K562 (cell line): ENCODE results near the gene RXRA. TPM values are rescaled to one million over a fixed set of nuclear protein-coding genes. Genes with fewer than 3 reads are reported as not detected.

Experiments
- ATAC-seq: fragments of 200-7000 bp; cut with Tn5 transposase; 3 replicates; pipeline ENCODE4 v1.9.1; 2020; ENCODE audit warnings: moderate library complexity
- BruUV-seq: library from RNA; stranded (reverse); fragments of 400-500 nt; replicated peaks from 2 replicates; lab custom pipeline; 2021; lab: Mats Ljungman, UMichigan
- CTCF ChIA-PET: fragments of 300-600 bp; formaldehyde crosslinking; extraction: SDS; loops from one replicate; lab custom pipeline; 2021; ENCODE audit warnings: low intra/inter-chr PET ratio; lab: Yijun Ruan, JAX
- POLR2A ChIA-PET: fragments of 300-600, 350-650 bp; sonication (Branson Sonifier 250); formaldehyde crosslinking; extraction: SDS; loops from one replicate; lab custom pipeline; 2021; ENCODE audit warnings: antibody characterized with exemption, inconsistent platforms; lab: Yijun Ruan, JAX
- DNase-seq, 4 experiments: peaks; one replicate each; pipeline versions ENCODE4 v3.0.0 to v3.0.0-alpha.2; 2011 to 2018; ENCODE audit warnings: low spot score in 3 of 4, mixed read lengths in 3 of 4; ENCODE audit errors: extremely low read depth in 1 of 4
- FAIRE-seq: peaks from 2 replicates; lab custom pipeline; 2011; peaks lifted over from hg19 to GRCh38; lab: Jason Lieb, UNC
- H2AFZ ChIP-seq: 2 replicates; pipeline ENCODE4 v1.6.0; 2011; ENCODE audit warnings: low read depth, low read length, control low read depth, inconsistent platforms
- H3K27ac ChIP-seq: fragments of 200-600 bp; 3 replicates; pipeline ENCODE4 v1.8.0; 2011; ENCODE audit warnings: low read depth, mild to moderate bottlenecking, control low read depth, inconsistent platforms, low read length, moderate library complexity, mixed read lengths; ENCODE audit errors: extremely low read depth
- H3K27me3 ChIP-seq, 2 experiments: fragments of 300-600 bp in 1 of 2; 2 replicates in 1 of 2; 3 replicates in 1 of 2; pipeline versions ENCODE4 v1.6.0 to v1.8.0; 2011; ENCODE audit warnings: inconsistent platforms in 2 of 2, low read length in 2 of 2, mild to moderate bottlenecking in 1 of 2, mixed read lengths in 1 of 2, moderate library complexity in 1 of 2; ENCODE audit not compliant: control insufficient read depth in 2 of 2, insufficient read depth in 2 of 2
- H3K36me3 ChIP-seq: fragments of 300-600 bp; 3 replicates; pipeline ENCODE4 v1.8.0; 2011; ENCODE audit warnings: mild to moderate bottlenecking, low read length, inconsistent platforms; ENCODE audit not compliant: control insufficient read depth, insufficient read depth
- H3K4me1 ChIP-seq, 2 experiments: fragments of 200-600 bp in 1 of 2; replicated peaks in 1 of 2; 2 replicates in 1 of 2; 3 replicates in 1 of 2; pipeline versions ENCODE4 v1.5.1 to v1.8.0; 2011; ENCODE audit warnings: inconsistent platforms in 2 of 2, low read length in 2 of 2, mild to moderate bottlenecking in 1 of 2, mixed read lengths in 1 of 2, moderate library complexity in 1 of 2; ENCODE audit not compliant: control insufficient read depth in 2 of 2, insufficient read depth in 2 of 2
- H3K4me2 ChIP-seq: 2 replicates; pipeline ENCODE4 v1.6.1; 2011; ENCODE audit warnings: low read length, control low read depth, inconsistent platforms, mixed read lengths; ENCODE audit not compliant: insufficient read depth
- H3K4me3 ChIP-seq: fragments of 200-600 bp; sonication (generic), shearing (Covaris generic); 2 replicates; pipeline ENCODE4 v1.5.1; 2016; ENCODE audit warnings: control low read depth, inconsistent platforms
- H3K79me2 ChIP-seq: fragments of 200-600 bp; 3 replicates; pipeline ENCODE4 v1.8.0; 2011; ENCODE audit warnings: low read length, inconsistent platforms; ENCODE audit not compliant: control insufficient read depth, insufficient read depth
- H3K9ac ChIP-seq, 2 experiments: 2 replicates each; pipeline versions ENCODE4 v1.6.0 to v1.6.1; 2011; ENCODE audit warnings: low read depth in 2 of 2, low read length in 2 of 2, control low read depth in 1 of 2, inconsistent platforms in 1 of 2, mild to moderate bottlenecking in 1 of 2, mixed read lengths in 1 of 2; ENCODE audit not compliant: insufficient read depth in 1 of 2
- H3K9me1 ChIP-seq: one replicate; pipeline ENCODE4 v1.6.0; 2011; ENCODE audit warnings: inconsistent platforms, mild to moderate bottlenecking, low read length, moderate library complexity; ENCODE audit not compliant: control insufficient read depth, insufficient read depth
- H3K9me3 ChIP-seq: replicated peaks from 2 replicates; pipeline ENCODE4 v1.5.1; 2011; ENCODE audit warnings: low read depth, low read length, inconsistent platforms; ENCODE audit not compliant: control insufficient read depth, insufficient read depth
- H4K20me1 ChIP-seq: replicated peaks from 2 replicates; pipeline ENCODE4 v1.6.1; 2011; ENCODE audit warnings: low read length, inconsistent platforms, mixed read lengths; ENCODE audit not compliant: control insufficient read depth, insufficient read depth
- BCOR ChIP-seq: fragments of 450-650 bp; IDR thresholded peaks from 2 replicates; pipeline ENCODE4 v1.6.1; 2016
- ELF4 ChIP-seq: fragments of 450-650 bp; formaldehyde crosslinking; IDR thresholded peaks from 2 replicates; pipeline ENCODE4 v1.4.0; 2022; ENCODE audit warnings: missing genetic modification characterization
- HDAC1 ChIP-seq, 2 experiments: fragments of 450-650 bp; IDR thresholded peaks; 2 replicates each; pipeline ENCODE4 v1.6.1; 2016 to 2017; ENCODE audit warnings: inconsistent platforms in 1 of 2, mild to moderate bottlenecking in 1 of 2, moderate library complexity in 1 of 2
- JUNB ChIP-seq: fragments of 450-650 bp; formaldehyde crosslinking; conservative IDR thresholded peaks from 2 replicates; pipeline ENCODE4 v1.4.0; 2020; ENCODE audit warnings: mild to moderate bottlenecking
- MCM5 ChIP-seq: fragments of 450-650 bp; IDR thresholded peaks from 2 replicates; pipeline ENCODE4 v1.6.1; 2016; ENCODE audit warnings: low read depth
- OTX1 ChIP-seq: fragments of 450-650 bp; formaldehyde crosslinking; IDR thresholded peaks from 2 replicates; pipeline ENCODE4 v1.4.0; 2022; ENCODE audit warnings: mild to moderate bottlenecking
- PHF20 ChIP-seq: fragments of 450-650 bp; IDR thresholded peaks from 2 replicates; pipeline ENCODE4 v1.6.1; 2018; ENCODE audit not compliant: partially characterized antibody
- POLR2AphosphoS2 ChIP-seq: IDR thresholded peaks from 2 replicates; pipeline ENCODE4 v1.6.1; 2012; ENCODE audit warnings: low read length, improper control_type of control experiment
- SUPT5H ChIP-seq: fragments of 450-650 bp; IDR thresholded peaks from 2 replicates; pipeline ENCODE4 v1.6.1; 2016
- TSC22D4 ChIP-seq: fragments of 450-650 bp; IDR thresholded peaks from 2 replicates; pipeline ENCODE4 v1.6.1; 2016; ENCODE audit warnings: missing genetic modification characterization, missing biosample characterization, control low read depth
- ZBTB26 ChIP-seq: fragments of 450-650 bp; formaldehyde crosslinking; IDR thresholded peaks from 2 replicates; pipeline ENCODE4 v1.4.0; 2022; ENCODE audit warnings: missing genetic modification characterization
- WGBS: fragments of 100-300 bp; shearing (Covaris generic); methylation state at CpG from one replicate; pipeline ENCODE4 v1.1.6; 2016; ENCODE audit warnings: low coverage, mixed read lengths; ENCODE audit not compliant: insufficient coverage; ENCODE audit errors: missing lambda C conversion rate; 5-methylcytosine and 5-hydroxymethylcytosine counted together
- in situ Hi-C: fragments of 300-500 bp; cut with MboI; formaldehyde crosslinking; loops from 4 replicates; pipeline ENCODE4 v1.15.0; 2018; ENCODE audit warnings: inconsistent platforms, mixed read lengths
- intact Hi-C: fragments of 100-400 bp; cut with micrococcal nuclease; formaldehyde crosslinking; loops from 2 replicates; pipeline ENCODE4 v1.14.2; 2022
- polyA plus RNA-seq, 8 experiments: library from polyadenylated mRNA; depleted of rRNA in 4 of 8; stranded (reverse) in 5 of 8; unstranded in 3 of 8; fragments of >200 nt; fragmentation: Nextera tagmentation in 2 of 8; fragmentation: Illumina TruSeq in 1 of 8; extraction: Ambion mirVana in 2 of 8; extraction: Trizol in 1 of 8; gene quantifications; 2 replicates each; pipeline versions ENCODE4 v1.2.1 to v1.2.3, GENCODE V29; 2011 to 2014; ENCODE audit warnings: inconsistent platforms in 1 of 8, missing spikeins in 1 of 8
- total RNA-seq, 7 experiments: library from RNA; depleted of rRNA in 6 of 7; stranded (reverse); fragments of >200 nt in 6 of 7; fragmentation: Illumina TruSeq in 2 of 7; extraction: Trizol in 2 of 7; gene quantifications; 2 replicates each; pipeline versions ENCODE4 v1.2.1 to v1.2.3, GENCODE V29; 2011 to 2021; ENCODE audit warnings: low replicate concordance in 1 of 7
- TF ChIP-seq, protein P1 (sequence below), 2 experiments: fragments of 450-650 bp; IDR thresholded peaks; 2 replicates each; pipeline ENCODE4 v1.6.1; 2016
- TF ChIP-seq, protein P2 (sequence below): fragments of 450-650 bp; formaldehyde crosslinking; conservative IDR thresholded peaks from 2 replicates; pipeline ENCODE4 v1.4.0; 2022; ENCODE audit warnings: mild to moderate bottlenecking, missing genetic modification characterization

The RXRA gene
- total and polyA plus RNA-seq, 9 of the 15 experiments (the other 6 are each of a cell fraction or from before 2014, with no cell fraction given): 0.35 to 23.6 (median 4.6) TPM

GRCh38 chr9:134368571-134368970, 42.3 kb downstream of the RXRA start:
- DNase-seq (no peak), ATAC-seq (no peak), FAIRE-seq (no peak)
- H3K4me1 ChIP-seq: peaks cover 5 to 91% of the 10 kb centered on the region in 2 experiments; a peak in 3 of 5 replicates
- BruUV-seq: no TSS peak
- CTCF ChIA-PET: no interaction called here
- no peaks in the 10 kb centered on the region for H3K9me1 ChIP-seq
- no peak overlapping the region for H3K27ac ChIP-seq
- no peak overlapping the region for H3K4me3 ChIP-seq
- H3K4me2 ChIP-seq: no peak overlapping the region
- intact Hi-C loops (no loop called here), in situ Hi-C loops (no loop called here)
- no peaks in the 10 kb centered on the region for H3K27me3 ChIP-seq
- H3K9me3 ChIP-seq: no peaks in the 10 kb centered on the region
- no peak overlapping the region for H3K9ac ChIP-seq
- POLR2A ChIA-PET: interaction anchor here (0.7 kb wide), 2 partner anchors 14 to 24 kb away, joined by 3 read pairs; no protein-coding TSS in a partner anchor
- no peaks in the 10 kb centered on the region for H3K36me3 ChIP-seq
- peaks cover 10% of the 10 kb centered on the region for H3K79me2 ChIP-seq
- WGBS: 77% methylated on average over 1 of the region's 3 CpGs
- no peak overlapping the region for H2AFZ ChIP-seq
- 0 out of 4 replicates have a peak, but pooled peaks of 1 of the 2 experiments have one; percentile 18 for TF ChIP-seq HDAC1 (IDR thresholded peaks at IDR 0.05)
- TF ChIP-seq, protein P1, sequence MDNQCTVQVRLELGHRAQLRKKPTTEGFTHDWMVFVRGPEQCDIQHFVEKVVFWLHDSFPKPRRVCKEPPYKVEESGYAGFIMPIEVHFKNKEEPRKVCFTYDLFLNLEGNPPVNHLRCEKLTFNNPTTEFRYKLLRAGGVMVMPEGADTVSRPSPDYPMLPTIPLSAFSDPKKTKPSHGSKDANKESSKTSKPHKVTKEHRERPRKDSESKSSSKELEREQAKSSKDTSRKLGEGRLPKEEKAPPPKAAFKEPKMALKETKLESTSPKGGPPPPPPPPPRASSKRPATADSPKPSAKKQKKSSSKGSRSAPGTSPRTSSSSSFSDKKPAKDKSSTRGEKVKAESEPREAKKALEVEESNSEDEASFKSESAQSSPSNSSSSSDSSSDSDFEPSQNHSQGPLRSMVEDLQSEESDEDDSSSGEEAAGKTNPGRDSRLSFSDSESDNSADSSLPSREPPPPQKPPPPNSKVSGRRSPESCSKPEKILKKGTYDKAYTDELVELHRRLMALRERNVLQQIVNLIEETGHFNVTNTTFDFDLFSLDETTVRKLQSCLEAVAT (IDR thresholded peaks at IDR 0.05): 0 out of 4 replicates have a peak, but pooled peaks have one; percentile 28 to 47
- TF ChIP-seq ELF4 (CRISPR knock-in tag): 0 out of 2 replicates have a peak, but pooled peaks have one; percentile 68
- TF ChIP-seq, protein P2, sequence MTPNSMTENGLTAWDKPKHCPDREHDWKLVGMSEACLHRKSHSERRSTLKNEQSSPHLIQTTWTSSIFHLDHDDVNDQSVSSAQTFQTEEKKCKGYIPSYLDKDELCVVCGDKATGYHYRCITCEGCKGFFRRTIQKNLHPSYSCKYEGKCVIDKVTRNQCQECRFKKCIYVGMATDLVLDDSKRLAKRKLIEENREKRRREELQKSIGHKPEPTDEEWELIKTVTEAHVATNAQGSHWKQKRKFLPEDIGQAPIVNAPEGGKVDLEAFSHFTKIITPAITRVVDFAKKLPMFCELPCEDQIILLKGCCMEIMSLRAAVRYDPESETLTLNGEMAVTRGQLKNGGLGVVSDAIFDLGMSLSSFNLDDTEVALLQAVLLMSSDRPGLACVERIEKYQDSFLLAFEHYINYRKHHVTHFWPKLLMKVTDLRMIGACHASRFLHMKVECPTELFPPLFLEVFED (CRISPR knock-in tag): 0 out of 2 replicates have a peak, but pooled peaks have one; percentile 28
- TF ChIP-seq ZBTB26: 0 out of 2 replicates have a peak, but pooled peaks have one; percentile 34
- TF ChIP-seq JUNB (CRISPR knock-in tag): no peak
- TF ChIP-seq TSC22D4: 0 out of 2 replicates have a peak, but pooled peaks have one; percentile 42
- TF ChIP-seq PHF20: peak; percentile 48
- no peak for TF ChIP-seq MCM5
- TF ChIP-seq OTX1 (CRISPR knock-in tag): peak; percentile 50; the same call in 1 of the 2 replicates
- 0 out of 2 replicates have a peak, but pooled peaks have one; percentile 21 for TF ChIP-seq SUPT5H
- no peak for TF ChIP-seq BCOR
- no peak for TF ChIP-seq POLR2AphosphoS2
- peaks cover 78% of the 10 kb centered on the region for H4K20me1 ChIP-seq
